IMR-90 (cell line): ENCODE results near the gene NUCB2. TPM values are rescaled to one million over a fixed set of nuclear protein-coding genes. Genes with fewer than 3 reads are reported as not detected.

Source experiments
- ATAC-seq: fragments of 200-7000 bp; cut with Tn5 transposase; 2 replicates; pipeline ENCODE4 v1.9.1; 2020; ENCODE audit warnings: low read depth, mild to moderate bottlenecking, moderate library complexity
- BruUV-seq: library from RNA; stranded (reverse); fragments of 400-500 nt; replicated peaks from 2 replicates; lab custom pipeline; 2021; lab: Mats Ljungman, UMichigan
- CTCF ChIA-PET: fragments of 300-600 bp; formaldehyde crosslinking; extraction: SDS; loops from one replicate; lab custom pipeline; 2021; ENCODE audit warnings: antibody characterized with exemption; lab: Yijun Ruan, JAX
- POLR2A ChIA-PET: fragments of 300-600 bp; sonication (Branson Sonifier 250); formaldehyde crosslinking; loops from one replicate; lab custom pipeline; 2022; ENCODE audit warnings: antibody characterized with exemption; ENCODE audit not compliant: unreplicated experiment; lab: Charles Lee
- DNase-seq: peaks from one replicate; pipeline ENCODE4 v3.0.0; 2013
- H2AFZ ChIP-seq: replicated peaks from 2 replicates; pipeline ENCODE3; 2013; ENCODE audit warnings: low read length, mild to moderate bottlenecking; ENCODE audit not compliant: poor library complexity
- H2AK5ac ChIP-seq: 2 replicates; pipeline ENCODE4 v1.6.1; 2013; ENCODE audit warnings: low read depth, low read length, inconsistent platforms
- H2AK9ac ChIP-seq: replicated peaks from 2 replicates; pipeline ENCODE3; 2013; ENCODE audit warnings: mild to moderate bottlenecking, low read depth, low read length, moderate library complexity; ENCODE audit not compliant: poor library complexity
- H2BK120ac ChIP-seq: 2 replicates; pipeline ENCODE4 v1.6.1; 2013; ENCODE audit warnings: low read depth, low read length, inconsistent platforms
- H2BK15ac ChIP-seq: 3 replicates; pipeline ENCODE4 v1.6.1; 2013; ENCODE audit warnings: low read depth, low read length, inconsistent platforms
- H2BK20ac ChIP-seq: 2 replicates; pipeline ENCODE4 v1.6.1; 2013; ENCODE audit warnings: low read depth, mild to moderate bottlenecking, inconsistent platforms, low read length, moderate library complexity
- H2BK5ac ChIP-seq: 2 replicates; pipeline ENCODE4 v1.6.1; 2013; ENCODE audit warnings: mild to moderate bottlenecking, low read depth, low read length, inconsistent platforms; ENCODE audit not compliant: poor library complexity, severe bottlenecking
- H3K14ac ChIP-seq: replicated peaks from 2 replicates; pipeline ENCODE4 v1.6.1; 2013; ENCODE audit warnings: low read depth, low read length, inconsistent platforms
- H3K18ac ChIP-seq: 2 replicates; pipeline ENCODE4 v1.6.1; 2013; ENCODE audit warnings: low read depth, low read length, control low read depth
- H3K23ac ChIP-seq: 2 replicates; pipeline ENCODE4 v1.6.1; 2013; ENCODE audit warnings: low read depth, low read length, inconsistent platforms
- H3K27ac ChIP-seq: 2 replicates; pipeline ENCODE4 v1.5.1; 2013; ENCODE audit warnings: mild to moderate bottlenecking, control low read depth, low read length; ENCODE audit not compliant: insufficient read depth
- H3K27me3 ChIP-seq: 2 replicates; pipeline ENCODE4 v1.6.1; 2013; ENCODE audit warnings: low read length; ENCODE audit not compliant: control insufficient read depth, insufficient read depth
- H3K36me3 ChIP-seq: 2 replicates; pipeline ENCODE4 v1.6.1; 2013; ENCODE audit warnings: low read length, mixed read lengths; ENCODE audit not compliant: control insufficient read depth, insufficient read depth
- H3K4ac ChIP-seq: 2 replicates; pipeline ENCODE4 v1.6.1; 2013; ENCODE audit warnings: low read depth, low read length, inconsistent platforms
- H3K4me1 ChIP-seq: 2 replicates; pipeline ENCODE4 v1.6.1; 2013; ENCODE audit warnings: low read length, mixed read lengths; ENCODE audit not compliant: control insufficient read depth, insufficient read depth
- H3K4me2 ChIP-seq: 2 replicates; pipeline ENCODE4 v1.6.1; 2013; ENCODE audit warnings: low read depth, mild to moderate bottlenecking, control low read depth, low read length, moderate library complexity
- H3K4me3 ChIP-seq: 2 replicates; pipeline ENCODE4 v1.5.1; 2013; ENCODE audit warnings: low read depth, mild to moderate bottlenecking, control low read depth, low read length, moderate library complexity; ENCODE audit not compliant: insufficient read depth
- H3K56ac ChIP-seq: 2 replicates; pipeline ENCODE4 v1.6.1; 2013; ENCODE audit warnings: low read length, inconsistent platforms; ENCODE audit not compliant: insufficient read depth; ENCODE audit errors: extremely low read depth
- H3K79me1 ChIP-seq, 2 experiments: 2 replicates each; pipeline ENCODE4 v1.6.1; 2013; ENCODE audit warnings: low read length in 2 of 2, inconsistent platforms in 1 of 2, low read depth in 1 of 2
- H3K9ac ChIP-seq: 2 replicates; pipeline ENCODE4 v1.6.1; 2013; ENCODE audit warnings: low read depth, low read length, control low read depth
- H3K9me1 ChIP-seq: 2 replicates; pipeline ENCODE4 v1.6.1; 2013; ENCODE audit warnings: low read length, inconsistent platforms; ENCODE audit not compliant: insufficient read depth
- H3K9me3 ChIP-seq: 2 replicates; pipeline ENCODE4 v1.6.1; 2013; ENCODE audit warnings: low read length; ENCODE audit not compliant: control insufficient read depth, insufficient read depth
- H4K20me1 ChIP-seq: 2 replicates; pipeline ENCODE4 v1.6.1; 2013; ENCODE audit warnings: low read length, inconsistent platforms; ENCODE audit not compliant: insufficient read depth
- H4K5ac ChIP-seq: 2 replicates; pipeline ENCODE4 v1.6.1; 2013; ENCODE audit warnings: mild to moderate bottlenecking, low read depth, low read length, control low read depth
- H4K8ac ChIP-seq, 2 experiments: 2 replicates each; pipeline ENCODE4 v1.6.1; 2013; ENCODE audit warnings: low read depth in 2 of 2, low read length in 2 of 2, control low read depth in 1 of 2, inconsistent platforms in 1 of 2
- H4K91ac ChIP-seq: 2 replicates; pipeline ENCODE4 v1.6.1; 2013; ENCODE audit warnings: low read depth, low read length, inconsistent platforms; ENCODE audit not compliant: insufficient read depth
- CEBPB ChIP-seq: IDR thresholded peaks from 2 replicates; pipeline ENCODE4 v1.6.1; 2012; ENCODE audit warnings: low read depth, low read length, improper control_type of control experiment
- MAZ ChIP-seq: IDR thresholded peaks from 2 replicates; pipeline ENCODE4 v1.6.1; 2012; ENCODE audit warnings: low read depth, mild to moderate bottlenecking, low read length, improper control_type of control experiment, moderate library complexity, borderline replicate concordance
- MXI1 ChIP-seq: IDR thresholded peaks from 2 replicates; pipeline ENCODE4 v1.6.1; 2012; ENCODE audit warnings: low read depth, mild to moderate bottlenecking, low read length, moderate library complexity, borderline replicate concordance
- POLR2A ChIP-seq: IDR thresholded peaks from 2 replicates; pipeline ENCODE4 v1.6.1; 2012; ENCODE audit warnings: mild to moderate bottlenecking, low read depth, low read length
- RAD21 ChIP-seq: IDR thresholded peaks from 2 replicates; pipeline ENCODE4 v1.6.1; 2012; ENCODE audit warnings: low read length, improper control_type of control experiment
- RCOR1 ChIP-seq: IDR thresholded peaks from 2 replicates; pipeline ENCODE4 v1.6.1; 2012; ENCODE audit warnings: mild to moderate bottlenecking, low read length, improper control_type of control experiment; ENCODE audit not compliant: insufficient replicate concordance
- SMC3 ChIP-seq: fragments of 150-350 bp; IDR thresholded peaks from 2 replicates; pipeline ENCODE4 v1.6.1; 2016; ENCODE audit warnings: low read depth, mild to moderate bottlenecking, antibody characterized with exemption, low read length, moderate library complexity
- dilution Hi-C: fragments of 300-500 bp; cut with HindIII; formaldehyde crosslinking; loops from one replicate; pipeline ENCODE4 v1.14.3; 2018; ENCODE audit warnings: low sequenced_read_pairs; ENCODE audit not compliant: unreplicated experiment
- in situ Hi-C: fragments of 300-500 bp; cut with MboI; formaldehyde crosslinking; loops from 3 replicates; pipeline ENCODE4 v1.14.3; 2019; ENCODE audit warnings: low sequenced_read_pairs, inconsistent platforms, mixed read lengths
- intact Hi-C: fragments of 100-400 bp; cut with micrococcal nuclease; formaldehyde crosslinking; loops from 2 replicates; pipeline ENCODE4 v1.10.0; 2022
- polyA plus RNA-seq, 3 experiments: library from polyadenylated mRNA; depleted of rRNA; stranded (reverse); fragments of >200 nt; gene quantifications; 2 replicates each; pipeline ENCODE4 v1.2.3, GENCODE V29; 2012; ENCODE audit warnings: low replicate concordance in 1 of 3
- total RNA-seq: library from RNA; depleted of rRNA; stranded (reverse); fragments of >200 nt; gene quantifications from 2 replicates; pipeline ENCODE4 v1.2.3, GENCODE V29; 2012
- TF ChIP-seq, protein P1 (sequence below): fragments of 150-350 bp; IDR thresholded peaks from 2 replicates; pipeline ENCODE4 v1.6.1; 2016; ENCODE audit warnings: low read depth, mild to moderate bottlenecking, low read length, moderate library complexity, borderline replicate concordance
- TF ChIP-seq, protein P2 (sequence below): conservative IDR thresholded peaks from 2 replicates; pipeline ENCODE4 v1.5.1; 2012; ENCODE audit warnings: mild to moderate bottlenecking, low read depth, low read length, improper control_type of control experiment

Gene NUCB2
- total and polyA plus RNA-seq, 2 of the 4 experiments (the other 2 are of a cell fraction) = 52.7 to 55.4 TPM

DNA sequence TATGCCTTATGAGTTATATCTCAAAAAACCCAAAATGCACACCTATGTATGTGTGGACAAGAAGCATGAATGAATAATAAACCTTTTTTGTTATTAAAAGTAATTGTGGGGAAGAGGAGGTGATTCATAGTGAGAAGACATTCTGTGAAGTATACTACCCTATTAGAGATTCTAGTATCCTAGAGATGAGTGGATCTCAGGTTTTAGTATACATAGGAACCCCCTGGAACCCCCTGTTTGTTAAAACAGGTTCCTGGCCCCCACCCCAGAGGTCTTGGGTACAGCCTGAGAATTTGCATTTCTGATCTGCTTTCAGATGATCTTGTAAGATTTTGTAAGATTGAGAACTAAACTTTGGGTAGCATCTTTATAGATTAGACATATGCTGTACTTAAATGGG, 17.5 kb downstream of the NUCB2 start:
- H2BK5ac ChIP-seq = no peak overlapping the region
- no peak overlapping the region for H4K91ac ChIP-seq
- ChIA-PET CTCF (no interaction called here), POLR2A (no interaction called here)
- no peak overlapping the region for H2AFZ ChIP-seq
- H3K4me3 ChIP-seq = no peak overlapping the region
- H2BK120ac ChIP-seq = no peak overlapping the region
- no peaks in the 10 kb centered on the region for H3K27me3 ChIP-seq
- no peak overlapping the region for H3K56ac ChIP-seq
- no peak overlapping the region for H4K8ac ChIP-seq
- no peak overlapping the region for H3K4me2 ChIP-seq
- no peak overlapping the region for H4K5ac ChIP-seq
- H3K9ac ChIP-seq = no peak overlapping the region
- TF ChIP-seq, protein P1, sequence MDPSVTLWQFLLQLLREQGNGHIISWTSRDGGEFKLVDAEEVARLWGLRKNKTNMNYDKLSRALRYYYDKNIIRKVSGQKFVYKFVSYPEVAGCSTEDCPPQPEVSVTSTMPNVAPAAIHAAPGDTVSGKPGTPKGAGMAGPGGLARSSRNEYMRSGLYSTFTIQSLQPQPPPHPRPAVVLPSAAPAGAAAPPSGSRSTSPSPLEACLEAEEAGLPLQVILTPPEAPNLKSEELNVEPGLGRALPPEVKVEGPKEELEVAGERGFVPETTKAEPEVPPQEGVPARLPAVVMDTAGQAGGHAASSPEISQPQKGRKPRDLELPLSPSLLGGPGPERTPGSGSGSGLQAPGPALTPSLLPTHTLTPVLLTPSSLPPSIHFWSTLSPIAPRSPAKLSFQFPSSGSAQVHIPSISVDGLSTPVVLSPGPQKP = no peak
- TF ChIP-seq RAD21 (no peak), POLR2A (no peak), CEBPB (no peak), RCOR1 (no peak), MAZ (no peak), MXI1 (no peak), SMC3 (no peak)
- TF ChIP-seq, protein P2, sequence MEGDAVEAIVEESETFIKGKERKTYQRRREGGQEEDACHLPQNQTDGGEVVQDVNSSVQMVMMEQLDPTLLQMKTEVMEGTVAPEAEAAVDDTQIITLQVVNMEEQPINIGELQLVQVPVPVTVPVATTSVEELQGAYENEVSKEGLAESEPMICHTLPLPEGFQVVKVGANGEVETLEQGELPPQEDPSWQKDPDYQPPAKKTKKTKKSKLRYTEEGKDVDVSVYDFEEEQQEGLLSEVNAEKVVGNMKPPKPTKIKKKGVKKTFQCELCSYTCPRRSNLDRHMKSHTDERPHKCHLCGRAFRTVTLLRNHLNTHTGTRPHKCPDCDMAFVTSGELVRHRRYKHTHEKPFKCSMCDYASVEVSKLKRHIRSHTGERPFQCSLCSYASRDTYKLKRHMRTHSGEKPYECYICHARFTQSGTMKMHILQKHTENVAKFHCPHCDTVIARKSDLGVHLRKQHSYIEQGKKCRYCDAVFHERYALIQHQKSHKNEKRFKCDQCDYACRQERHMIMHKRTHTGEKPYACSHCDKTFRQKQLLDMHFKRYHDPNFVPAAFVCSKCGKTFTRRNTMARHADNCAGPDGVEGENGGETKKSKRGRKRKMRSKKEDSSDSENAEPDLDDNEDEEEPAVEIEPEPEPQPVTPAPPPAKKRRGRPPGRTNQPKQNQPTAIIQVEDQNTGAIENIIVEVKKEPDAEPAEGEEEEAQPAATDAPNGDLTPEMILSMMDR = no peak
- no peak overlapping the region for H2BK15ac ChIP-seq
- H3K9me3 ChIP-seq = no peaks in the 10 kb centered on the region
- dilution Hi-C loops = no loop called here
- H3K23ac ChIP-seq = no peak overlapping the region
- peaks cover 3% of the 10 kb centered on the region for H3K4me1 ChIP-seq
- peaks cover 2% of the 10 kb centered on the region for H3K9me1 ChIP-seq
- no peaks in the 10 kb centered on the region for H4K20me1 ChIP-seq
- no peaks in the 10 kb centered on the region; the same call in 1 of the 2 replicates for H3K36me3 ChIP-seq
- no peak overlapping the region for H2BK20ac ChIP-seq
- no peak overlapping the region for H3K18ac ChIP-seq
- H3K14ac ChIP-seq = no peak overlapping the region
- DNase-seq (no peak), ATAC-seq (no peak)
- H2AK5ac ChIP-seq = no peak overlapping the region
- in situ Hi-C loops = no loop called here
- no peak overlapping the region for H3K27ac ChIP-seq
- H2AK9ac ChIP-seq = no peak overlapping the region
- H3K4ac ChIP-seq = no peak overlapping the region
- intact Hi-C loops = no loop called here
- no TSS peak for BruUV-seq
- H3K79me1 ChIP-seq = no peaks in the 10 kb centered on the region; a peak in 1 of 4 replicates
